Measurements from ENCODE around the gene RGS19.

The RGS19 gene

GRCh38 chr20:64086801-64087200 is 7.5 kb upstream of the RGS19 start:
- H3K27ac ChIP-seq = no peak overlapping the region
- TF ChIP-seq CTCF (IDR thresholded peaks at IDR 0.05) (no peak), ZFX (IDR thresholded peaks at IDR 0.05; ENCODE audit: borderline replicate concordance) (no peak)

- TF ChIP-seq ZFX (IDR thresholded peaks at IDR 0.05; ENCODE audit: borderline replicate concordance) (no peak), CTCF (IDR thresholded peaks at IDR 0.05) (no peak)
Observed at GRCh38 chr20:64084685-64085152, 5.4 kb upstream of the RGS19 start.

GRCh38 chr20:64083804-64084684 is 4.7 kb upstream of the RGS19 start, which contains the start of gene LKAAEAR1:
LKAAEAR1 (minus strand) TSS chr20:64084398; CDS start chr20:64084219, 179 bp downstream.
- TF ChIP-seq CTCF (IDR thresholded peaks at IDR 0.05) (peak; percentile 60), ZFX (IDR thresholded peaks at IDR 0.05; ENCODE audit: borderline replicate concordance) (no peak)
- peak within 1 kb of the TSS; percentile 13; the same call in 1 of the 2 replicates for H3K27ac ChIP-seq

More at GRCh38 chr20:64084685-64085152, 5.4 kb upstream of the RGS19 start:
- no peak overlapping the region for H3K27ac ChIP-seq

- TF ChIP-seq CTCF (IDR thresholded peaks at IDR 0.05) = peak; percentile 90
- TF ChIP-seq ZFX (IDR thresholded peaks at IDR 0.05; ENCODE audit: borderline replicate concordance) = no peak
- H3K27ac ChIP-seq = peak overlapping the region; percentile 13; the same call in 1 of the 2 replicates
Observed at GRCh38 chr20:64083378-64083803, 4.1 kb upstream of the RGS19 start.

- H3K27ac ChIP-seq = no peak overlapping the region
- TF ChIP-seq ZFX (IDR thresholded peaks at IDR 0.05; ENCODE audit: borderline replicate concordance) (no peak), CTCF (IDR thresholded peaks at IDR 0.05) (no peak)
Observed at GRCh38 chr20:64082820-64083377, 3.6 kb upstream of the RGS19 start.

GRCh38 chr20:64082126-64082731 is 2.9 kb upstream of the RGS19 start:
- no peak overlapping the region for H3K27ac ChIP-seq
- TF ChIP-seq ZFX (IDR thresholded peaks at IDR 0.05; ENCODE audit: borderline replicate concordance) = no peak
- no peak for TF ChIP-seq CTCF (IDR thresholded peaks at IDR 0.05)
